ENCODE results near the gene IGF2. TPM values are rescaled to one million over a fixed set of nuclear protein-coding genes. Genes with fewer than 3 reads are reported as not detected.

The IGF2 gene
- 75.0 TPM for total RNA-seq
- long read RNA-seq, full-length matches to known transcripts: 1 of 1 reads
- long read RNA-seq, partial matches to known transcripts: 0 of 1 reads
- long read RNA-seq, other reads (novel, unspliced or antisense): 0 of 1 reads

- no peak for DNase-seq
- intact Hi-C loops (cut with micrococcal nuclease): no loop called here
- no peak for TF ChIP-seq CTCF (IDR thresholded peaks at IDR 0.05; ENCODE audit: borderline replicate concordance)
- H3K27me3 ChIP-seq (ENCODE audit: low read depth): peaks cover 97% of the 10 kb centered on the region
- H3K4me1 ChIP-seq: peaks cover 46% of the 10 kb centered on the region
- peak within 1 kb of the TSS; percentile 67 for H3K4me3 ChIP-seq
- H3K9me3 ChIP-seq (replicated peaks): no peaks in the 10 kb centered on the region
- peak within 1 kb of the TSS; percentile 80 for H3K27ac ChIP-seq (replicated peaks)
- peaks cover 2% of the 10 kb centered on the region for H3K36me3 ChIP-seq
These were observed at the start of gene IGF2 for GRCh38 chr11:2139123-2139521. Gene IGF2 (minus strand): TSS chr11:2139389. CDS start chr11:2135523, 3,866 bp downstream.

DNA sequence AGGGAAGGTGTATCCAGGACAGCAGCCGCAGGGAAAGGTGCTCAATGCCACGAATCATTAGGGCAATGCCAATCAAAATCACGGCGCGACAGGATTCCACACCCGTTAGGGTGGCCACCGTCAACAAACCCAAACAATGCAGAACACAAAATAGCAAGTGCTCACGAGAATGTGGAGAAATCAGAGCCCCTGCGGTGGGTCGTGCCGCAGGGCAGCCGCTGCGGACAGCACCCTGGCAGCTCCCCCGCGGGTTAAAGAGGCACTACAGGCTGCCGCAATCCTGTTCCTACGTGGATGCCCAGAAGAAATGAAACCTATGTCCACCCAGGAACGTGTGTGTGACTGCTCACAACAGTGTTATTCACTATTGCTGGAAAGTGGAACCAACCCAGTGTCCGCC lies 49.6 kb upstream of the IGF2 start:
- Histone ChIP-seq H3K27me3 (ENCODE audit: low read depth) (peaks cover 89% of the 10 kb centered on the region), H3K27ac (replicated peaks) (no peak overlapping the region), H3K4me3 (no peak overlapping the region), H3K4me1 (peaks cover 9% of the 10 kb centered on the region), H3K9me3 (replicated peaks) (no peaks in the 10 kb centered on the region), H3K36me3 (no peaks in the 10 kb centered on the region)
- intact Hi-C loops (cut with micrococcal nuclease): loop anchor here (10.0 kb wide), 1 partner anchor 706 kb away; no protein-coding TSS in a partner anchor
- TF ChIP-seq CTCF (IDR thresholded peaks at IDR 0.05; ENCODE audit: borderline replicate concordance): no peak
- DNase-seq: no peak

- no peak for DNase-seq
- Histone ChIP-seq H3K36me3 (no peaks in the 10 kb centered on the region), H3K4me3 (no peak overlapping the region), H3K9me3 (replicated peaks) (no peaks in the 10 kb centered on the region), H3K27me3 (ENCODE audit: low read depth) (peaks cover 87% of the 10 kb centered on the region), H3K4me1 (no peaks in the 10 kb centered on the region), H3K27ac (replicated peaks) (no peak overlapping the region)
- intact Hi-C loops (cut with micrococcal nuclease): loop anchor here (10.0 kb wide), 1 partner anchor 708 kb away; no protein-coding TSS in a partner anchor
- TF ChIP-seq CTCF (IDR thresholded peaks at IDR 0.05; ENCODE audit: borderline replicate concordance): no peak
These were observed 48.1 kb upstream of the IGF2 start for GRCh38 chr11:2187280-2187707.

DNA sequence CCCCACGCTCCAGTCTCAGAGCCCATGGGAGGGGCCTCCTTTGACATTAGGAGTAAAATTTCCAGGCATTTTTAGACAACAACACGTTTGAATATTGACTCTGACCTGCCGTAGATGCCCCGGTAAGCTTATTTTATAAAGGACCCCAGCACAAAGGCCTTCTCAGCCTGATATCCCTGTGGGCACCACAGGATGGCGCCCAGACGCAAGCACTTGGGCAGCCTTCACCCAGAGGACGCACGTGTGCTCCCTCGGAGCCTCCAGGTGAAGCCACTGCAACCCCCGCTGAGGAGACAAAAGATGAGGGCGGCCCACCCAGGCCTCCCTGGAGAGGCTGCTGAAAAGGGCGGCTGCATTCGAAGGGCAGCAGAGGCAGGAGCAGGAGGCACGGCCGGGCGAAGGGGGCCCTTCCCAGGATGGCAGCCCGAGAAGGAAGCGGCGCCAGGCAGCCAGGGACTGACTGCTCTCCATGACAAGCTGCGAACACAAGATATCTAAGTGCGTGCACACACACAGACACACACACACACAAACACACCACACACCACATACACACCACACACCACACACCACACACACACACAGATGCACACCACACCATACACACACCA lies 47.6 kb upstream of the IGF2 start:
- Histone ChIP-seq H3K4me1 (no peaks in the 10 kb centered on the region), H3K36me3 (no peaks in the 10 kb centered on the region), H3K27me3 (ENCODE audit: low read depth) (peaks cover 87% of the 10 kb centered on the region), H3K27ac (replicated peaks) (no peak overlapping the region), H3K4me3 (no peak overlapping the region), H3K9me3 (replicated peaks) (no peaks in the 10 kb centered on the region)
- TF ChIP-seq CTCF (IDR thresholded peaks at IDR 0.05; ENCODE audit: borderline replicate concordance): peak; percentile 71
- intact Hi-C loops (cut with micrococcal nuclease): loop anchor here (10.0 kb wide), 1 partner anchor 708 kb away; no protein-coding TSS in a partner anchor
- DNase-seq: no peak

GRCh38 chr11:2185324-2186085 lies 46.3 kb upstream of the IGF2 start:
- Histone ChIP-seq H3K4me1 (no peaks in the 10 kb centered on the region), H3K9me3 (replicated peaks) (no peaks in the 10 kb centered on the region), H3K27ac (replicated peaks) (no peak overlapping the region), H3K4me3 (no peak overlapping the region), H3K36me3 (no peaks in the 10 kb centered on the region), H3K27me3 (ENCODE audit: low read depth) (peaks cover 87% of the 10 kb centered on the region)
- no peak for TF ChIP-seq CTCF (IDR thresholded peaks at IDR 0.05; ENCODE audit: borderline replicate concordance)
- intact Hi-C loops (cut with micrococcal nuclease): loop anchor here (10.0 kb wide), 1 partner anchor 709 kb away; no protein-coding TSS in a partner anchor
- DNase-seq: no peak

All from left ventricle myocardium inferior (tissue), 1 donor.